PC-3 (cell line): ENCODE data around the gene IQSEC3. TPM values are rescaled to one million over a fixed set of nuclear protein-coding genes. Genes with fewer than 3 reads are reported as not detected.

Source experiments
- ATAC-seq: fragments of 200-7000 bp; cut with Tn5 transposase; 2 replicates; pipeline ENCODE4 v1.9.1; 2020; ENCODE audit warnings: mild to moderate bottlenecking, moderate library complexity
- BruUV-seq: library from RNA; stranded (reverse); fragments of 400-500 nt; replicated peaks from 2 replicates; lab custom pipeline; 2021; lab: Mats Ljungman, UMichigan
- CTCF ChIA-PET: fragments of 300-600 bp; sonication (Branson Sonifier 250); formaldehyde crosslinking; loops from one replicate; lab custom pipeline; 2022; ENCODE audit warnings: antibody characterized with exemption; lab: Charles Lee
- POLR2A ChIA-PET: fragments of 300-600 bp; sonication (Branson Sonifier 250); formaldehyde crosslinking; loops from one replicate; lab custom pipeline; 2022; ENCODE audit warnings: antibody characterized with exemption; ENCODE audit not compliant: unreplicated experiment; lab: Charles Lee
- DNase-seq: peaks from one replicate; pipeline ENCODE4 v3.0.0-alpha.2; 2015
- H2AFZ ChIP-seq: fragments of 300-600 bp; sonication (generic); 2 replicates; pipeline ENCODE4 v1.6.0; 2016; ENCODE audit warnings: antibody characterized with exemption, low read length
- H3F3A ChIP-seq: fragments of 300-600 bp; sonication (generic); one replicate; pipeline ENCODE4 v1.6.0; 2017; ENCODE audit warnings: antibody characterized with exemption, low read length, control low read depth, mild to moderate bottlenecking; ENCODE audit not compliant: unreplicated experiment
- H3K27ac ChIP-seq: fragments of 300-600 bp; sonication (generic); 2 replicates; pipeline ENCODE4 v1.5.1; 2016; ENCODE audit warnings: mild to moderate bottlenecking, low read length
- H3K27me3 ChIP-seq: fragments of 300-600 bp; sonication (generic); 2 replicates; pipeline ENCODE4 v1.6.1; 2016; ENCODE audit warnings: low read length, mixed read lengths
- H3K36me3 ChIP-seq: fragments of 300-600 bp; sonication (generic); 2 replicates; pipeline ENCODE4 v1.6.1; 2016; ENCODE audit warnings: low read depth, mixed run types, low read length, mixed read lengths
- H3K4me1 ChIP-seq: fragments of 300-600 bp; sonication (generic); 2 replicates; pipeline ENCODE4 v1.5.1; 2016; ENCODE audit warnings: low read length; ENCODE audit not compliant: insufficient read depth
- H3K4me2 ChIP-seq: fragments of 300-600 bp; sonication (generic); 2 replicates; pipeline ENCODE4 v1.6.0; 2016; ENCODE audit warnings: low read length
- H3K4me3 ChIP-seq: fragments of 300-600 bp; sonication (generic); 2 replicates; pipeline ENCODE4 v1.5.1; 2016; ENCODE audit warnings: mild to moderate bottlenecking, low read length, mixed read lengths
- H3K79me2 ChIP-seq: fragments of 300-600 bp; sonication (generic); 2 replicates; pipeline ENCODE4 v1.6.1; 2017; ENCODE audit warnings: low read length, mixed read lengths
- H3K9ac ChIP-seq: fragments of 300-600 bp; sonication (generic); 2 replicates; pipeline ENCODE4 v1.6.0; 2016; ENCODE audit warnings: mild to moderate bottlenecking, low read length
- H3K9me2 ChIP-seq: fragments of 300-600 bp; sonication (generic); replicated peaks from 2 replicates; pipeline ENCODE4 v1.6.1; 2016; ENCODE audit warnings: mixed run types, low read length, mixed read lengths
- H3K9me3 ChIP-seq: fragments of 300-600 bp; sonication (generic); 2 replicates; pipeline ENCODE4 v1.6.1; 2016; ENCODE audit warnings: low read length, mixed read lengths
- H4K20me1 ChIP-seq: fragments of 300-600 bp; sonication (generic); 2 replicates; pipeline ENCODE4 v1.6.1; 2016; ENCODE audit warnings: low read length, mixed read lengths
- EZH2 ChIP-seq: fragments of 300-600 bp; sonication (generic); IDR thresholded peaks from one replicate; pipeline ENCODE4 v1.6.1; 2017; ENCODE audit warnings: antibody characterized with exemption, mild to moderate bottlenecking, low read length; ENCODE audit not compliant: unreplicated experiment
- EZH2phosphoT487 ChIP-seq: fragments of 300-600 bp; sonication (generic); IDR thresholded peaks from 2 replicates; pipeline ENCODE4 v1.6.1; 2018; ENCODE audit warnings: mild to moderate bottlenecking, antibody characterized with exemption, low read length, borderline replicate concordance
- intact Hi-C: fragments of 100-400 bp; cut with micrococcal nuclease; formaldehyde crosslinking; loops from 2 replicates; pipeline ENCODE4 v1.9.0; 2023
- total RNA-seq: library from RNA; depleted of rRNA; stranded (reverse); fragments of >200 nt; gene quantifications from 2 replicates; pipeline ENCODE4 v1.2.3, GENCODE V29; 2014; rRNA removed
- TF ChIP-seq, protein P1 (sequence below): fragments of 300-600 bp; sonication (generic); conservative IDR thresholded peaks from 2 replicates; pipeline ENCODE4 v1.5.1; 2017; ENCODE audit warnings: antibody characterized with exemption, low read depth, mild to moderate bottlenecking, low read length

The IQSEC3 gene
- total RNA-seq, 1 experiment from 2014 or later: 0.11 TPM

GRCh38 chr12:226401-226800, 159.8 kb downstream of the IQSEC3 start:
- Histone ChIP-seq H2AFZ (no peak overlapping the region), H3K4me1 (no peaks in the 10 kb centered on the region), H3K27ac (no peak overlapping the region), H4K20me1 (no peaks in the 10 kb centered on the region), H3K9ac (no peak overlapping the region), H3K9me2 (no peaks in the 10 kb centered on the region), H3F3A (no peaks in the 10 kb centered on the region), H3K79me2 (no peaks in the 10 kb centered on the region), H3K4me3 (no peak overlapping the region), H3K27me3 (peaks cover 53% of the 10 kb centered on the region), H3K4me2 (no peak overlapping the region), H3K36me3 (no peaks in the 10 kb centered on the region), H3K9me3 (no peaks in the 10 kb centered on the region)
- TF ChIP-seq EZH2phosphoT487 (no peak), EZH2 (no peak)
- TF ChIP-seq, protein P1, sequence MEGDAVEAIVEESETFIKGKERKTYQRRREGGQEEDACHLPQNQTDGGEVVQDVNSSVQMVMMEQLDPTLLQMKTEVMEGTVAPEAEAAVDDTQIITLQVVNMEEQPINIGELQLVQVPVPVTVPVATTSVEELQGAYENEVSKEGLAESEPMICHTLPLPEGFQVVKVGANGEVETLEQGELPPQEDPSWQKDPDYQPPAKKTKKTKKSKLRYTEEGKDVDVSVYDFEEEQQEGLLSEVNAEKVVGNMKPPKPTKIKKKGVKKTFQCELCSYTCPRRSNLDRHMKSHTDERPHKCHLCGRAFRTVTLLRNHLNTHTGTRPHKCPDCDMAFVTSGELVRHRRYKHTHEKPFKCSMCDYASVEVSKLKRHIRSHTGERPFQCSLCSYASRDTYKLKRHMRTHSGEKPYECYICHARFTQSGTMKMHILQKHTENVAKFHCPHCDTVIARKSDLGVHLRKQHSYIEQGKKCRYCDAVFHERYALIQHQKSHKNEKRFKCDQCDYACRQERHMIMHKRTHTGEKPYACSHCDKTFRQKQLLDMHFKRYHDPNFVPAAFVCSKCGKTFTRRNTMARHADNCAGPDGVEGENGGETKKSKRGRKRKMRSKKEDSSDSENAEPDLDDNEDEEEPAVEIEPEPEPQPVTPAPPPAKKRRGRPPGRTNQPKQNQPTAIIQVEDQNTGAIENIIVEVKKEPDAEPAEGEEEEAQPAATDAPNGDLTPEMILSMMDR: no peak
- ChIA-PET CTCF (no interaction called here), POLR2A (no interaction called here)
- no TSS peak for BruUV-seq
- DNase-seq (no peak), ATAC-seq (no peak)
- intact Hi-C loops: no loop called here

GRCh38 chr12:227286-227915, 160.8 kb downstream of the IQSEC3 start:
- CTCF ChIA-PET: no interaction called here
- Histone ChIP-seq H3F3A (no peaks in the 10 kb centered on the region), H3K79me2 (no peaks in the 10 kb centered on the region), H3K27me3 (peaks cover 63% of the 10 kb centered on the region), H3K9me2 (no peaks in the 10 kb centered on the region), H3K9ac (no peak overlapping the region), H3K9me3 (no peaks in the 10 kb centered on the region), H3K4me1 (no peaks in the 10 kb centered on the region), H3K27ac (no peak overlapping the region), H3K36me3 (no peaks in the 10 kb centered on the region), H2AFZ (no peak overlapping the region), H4K20me1 (no peaks in the 10 kb centered on the region), H3K4me3 (no peak overlapping the region), H3K4me2 (no peak overlapping the region)
- POLR2A ChIA-PET: no interaction called here
- intact Hi-C loops: no loop called here
- ATAC-seq: no peak
- TF ChIP-seq, protein P1: no peak
- no peak for TF ChIP-seq EZH2
- no peak for TF ChIP-seq EZH2phosphoT487
- no peak for DNase-seq
- no TSS peak for BruUV-seq

Other genes starting within 250 kb of the IQSEC3 start
- gene SLC6A12, start 147.4 kb downstream of the IQSEC3 start, total RNA-seq: not detected in 2 replicates
- gene SLC6A13, start 196.1 kb downstream of the IQSEC3 start, total RNA-seq: not detected in 2 replicates